Measurements from ENCODE around the gene DMAC2L.

- TF ChIP-seq POLR2A (IDR thresholded peaks at IDR 0.05) = no peak
- no peak for TF ChIP-seq POLR2AphosphoS5 (IDR thresholded peaks at IDR 0.05)
These were observed 54.5 kb downstream of the DMAC2L start for GRCh38 chr14:50366589-50366988.
